SK-N-MC (cell line): ENCODE data around the gene PRTN3.

ENCODE experiments used
- DNase-seq: peaks from one replicate; pipeline ENCODE4 v3.0.0-alpha.2; 2011; ENCODE audit warnings: low read depth, low spot score
- H3K27ac ChIP-seq: fragments of 200-600 bp; sonication (generic); 2 replicates; pipeline ENCODE4 v1.5.1; 2016; ENCODE audit warnings: mixed run types
- H3K36me3 ChIP-seq: fragments of 200-600 bp; sonication (generic); 2 replicates; pipeline ENCODE4 v1.6.1; 2017; ENCODE audit warnings: antibody characterized with exemption, low read length, mixed read lengths; ENCODE audit not compliant: insufficient read depth
- H3K4me3 ChIP-seq: fragments of 200-600 bp; sonication (generic); 2 replicates; pipeline ENCODE4 v1.5.1; 2016
- H3K9ac ChIP-seq: fragments of 200-600 bp; sonication (generic); 2 replicates; pipeline ENCODE4 v1.8.0; 2017; ENCODE audit warnings: mixed run types, mixed read lengths; ENCODE audit not compliant: insufficient read length
- H3K9me3 ChIP-seq: fragments of 200-600 bp; sonication (generic); 2 replicates; pipeline ENCODE4 v1.6.1; 2017; ENCODE audit warnings: low read depth, mild to moderate bottlenecking, antibody characterized with exemption, low read length, moderate library complexity, mixed read lengths
- EZH2 ChIP-seq: fragments of 200-600 bp; sonication (generic); IDR thresholded peaks from one replicate; pipeline ENCODE4 v1.6.1; 2017; ENCODE audit warnings: antibody characterized with exemption
- FOXP2 ChIP-seq: optimal IDR thresholded peaks from 2 replicates; pipeline ENCODE3; 2011; ENCODE audit warnings: mild to moderate bottlenecking, moderate library complexity; ENCODE audit not compliant: insufficient read depth; ENCODE audit errors: extremely low read length, control extremely low read depth
- POLR2AphosphoS5 ChIP-seq: IDR thresholded peaks from 2 replicates; pipeline ENCODE4 v1.6.1; 2012; ENCODE audit warnings: mild to moderate bottlenecking, low read depth, low read length, borderline replicate concordance

Gene PRTN3

GRCh38 chr19:862581-863314 is 21.9 kb downstream of the PRTN3 start:
- Histone ChIP-seq H3K9ac (no peak overlapping the region), H3K27ac (no peak overlapping the region), H3K4me3 (no peak overlapping the region), H3K9me3 (no peaks in the 10 kb centered on the region), H3K36me3 (peaks cover 2% of the 10 kb centered on the region; the same call in 1 of the 2 replicates)
- TF ChIP-seq EZH2 (no peak), POLR2AphosphoS5 (no peak), FOXP2 (no peak)
- no peak for DNase-seq

- Histone ChIP-seq H3K36me3 (peaks cover 7% of the 10 kb centered on the region; the same call in 1 of the 2 replicates), H3K4me3 (no peak overlapping the region), H3K27ac (no peak overlapping the region), H3K9me3 (no peaks in the 10 kb centered on the region), H3K9ac (no peak overlapping the region)
- DNase-seq: no peak
- TF ChIP-seq POLR2AphosphoS5 (no peak), EZH2 (no peak), FOXP2 (no peak)
Measured at GRCh38 chr19:863315-863620, 22.5 kb downstream of the PRTN3 start.

GRCh38 chr19:866769-867300 is 26.0 kb downstream of the PRTN3 start:
- H3K9ac ChIP-seq: no peak overlapping the region
- peaks cover 27% of the 10 kb centered on the region for H3K36me3 ChIP-seq
- peak overlapping the region; percentile 56 for H3K27ac ChIP-seq
- H3K4me3 ChIP-seq: no peak overlapping the region
- TF ChIP-seq POLR2AphosphoS5: no peak
- TF ChIP-seq FOXP2: no peak
- TF ChIP-seq EZH2: no peak
- no peak for DNase-seq
- H3K9me3 ChIP-seq: no peaks in the 10 kb centered on the region

GRCh38 chr19:867301-867793 is 26.5 kb downstream of the PRTN3 start:
- H3K36me3 ChIP-seq: peaks cover 27% of the 10 kb centered on the region
- H3K4me3 ChIP-seq: 0 out of 2 replicates have a peak overlapping the region, but pooled peaks have one; percentile 26
- no peaks in the 10 kb centered on the region for H3K9me3 ChIP-seq
- peak overlapping the region; percentile 56 for H3K27ac ChIP-seq
- TF ChIP-seq FOXP2 (no peak), EZH2 (no peak), POLR2AphosphoS5 (no peak)
- H3K9ac ChIP-seq: no peak overlapping the region
- no peak for DNase-seq

GRCh38 chr19:867855-868457 is 27.2 kb downstream of the PRTN3 start:
- Histone ChIP-seq H3K4me3 (0 out of 2 replicates have a peak overlapping the region, but pooled peaks have one; percentile 26), H3K9me3 (no peaks in the 10 kb centered on the region), H3K9ac (no peak overlapping the region), H3K36me3 (peaks cover 27% of the 10 kb centered on the region), H3K27ac (peak overlapping the region; percentile 56)
- no peak for DNase-seq
- TF ChIP-seq POLR2AphosphoS5: no peak; the same call in 1 of the 2 replicates
- no peak for TF ChIP-seq EZH2
- TF ChIP-seq FOXP2: no peak

GRCh38 chr19:868458-869244 is 27.9 kb downstream of the PRTN3 start:
- H3K4me3 ChIP-seq: no peak overlapping the region
- peaks cover 27% of the 10 kb centered on the region for H3K36me3 ChIP-seq
- H3K9me3 ChIP-seq: no peaks in the 10 kb centered on the region
- peak overlapping the region; percentile 89 for H3K27ac ChIP-seq
- TF ChIP-seq EZH2: no peak
- TF ChIP-seq FOXP2: no peak
- no peak; the same call in 1 of the 2 replicates for TF ChIP-seq POLR2AphosphoS5
- H3K9ac ChIP-seq: no peak overlapping the region
- DNase-seq: no peak

DNA sequence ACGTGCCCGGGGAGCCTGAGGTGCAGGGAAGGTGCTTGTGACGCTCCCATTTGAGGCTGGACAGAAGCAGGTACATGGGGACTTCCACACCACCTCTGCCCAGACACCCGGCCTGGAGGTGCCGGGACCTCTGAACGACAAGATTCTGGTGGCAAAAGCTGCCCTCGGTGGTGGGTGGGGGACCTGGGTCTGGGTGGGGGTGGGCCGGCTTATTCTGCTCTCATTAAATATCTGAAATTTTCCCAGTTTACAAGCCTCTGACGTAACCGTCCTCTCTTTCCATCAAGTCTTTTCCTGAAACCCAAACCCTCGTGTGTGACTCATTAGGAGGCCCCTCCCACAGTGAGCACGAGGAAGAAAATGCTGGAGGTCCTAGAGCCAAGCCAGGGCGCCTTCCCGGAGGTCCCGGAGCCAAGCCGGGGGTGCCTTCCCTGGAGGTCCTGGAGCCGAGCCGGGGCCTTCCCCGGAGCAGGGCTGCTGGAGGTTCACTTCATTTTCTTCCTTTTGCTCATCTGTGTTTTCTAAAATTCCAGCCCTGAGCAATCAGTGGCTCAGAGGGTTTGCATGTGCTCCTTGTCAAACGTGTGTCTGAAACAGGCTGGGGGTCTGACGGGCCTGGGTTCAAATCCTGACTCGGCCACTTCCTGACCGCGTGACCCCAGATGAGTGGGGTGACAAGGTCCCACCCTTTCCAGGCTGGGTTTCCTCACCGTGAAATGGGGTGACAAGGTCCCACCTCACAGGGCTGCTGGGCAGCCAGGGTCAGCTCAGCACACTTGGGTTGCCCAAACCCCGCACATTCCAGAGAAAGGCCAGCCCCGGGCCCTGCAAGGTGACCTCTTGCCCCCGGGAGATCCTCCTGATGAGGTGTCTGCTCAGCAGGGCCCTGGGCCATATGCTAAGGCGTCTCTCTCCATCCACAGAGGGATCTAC is 28.7 kb downstream of the PRTN3 start:
- H3K9ac ChIP-seq: peak overlapping the region; percentile 27
- peak; percentile 52 for DNase-seq
- peaks cover 27% of the 10 kb centered on the region for H3K36me3 ChIP-seq
- peak overlapping the region; percentile 89 for H3K27ac ChIP-seq
- 0 out of 2 replicates have a peak overlapping the region, but pooled peaks have one; percentile 4 for H3K4me3 ChIP-seq
- no peaks in the 10 kb centered on the region for H3K9me3 ChIP-seq
- TF ChIP-seq POLR2AphosphoS5 (no peak), EZH2 (no peak), FOXP2 (no peak)
